GM21390 (cell line): Measurements from ENCODE around the gene PMEPA1.

Source experiments
- ATAC-seq: cut with Tn5 transposase; IDR thresholded peaks from one replicate; pipeline ENCODE4 v1.9.1; 2021; ENCODE audit not compliant: unreplicated experiment

The PMEPA1 gene

DNA sequence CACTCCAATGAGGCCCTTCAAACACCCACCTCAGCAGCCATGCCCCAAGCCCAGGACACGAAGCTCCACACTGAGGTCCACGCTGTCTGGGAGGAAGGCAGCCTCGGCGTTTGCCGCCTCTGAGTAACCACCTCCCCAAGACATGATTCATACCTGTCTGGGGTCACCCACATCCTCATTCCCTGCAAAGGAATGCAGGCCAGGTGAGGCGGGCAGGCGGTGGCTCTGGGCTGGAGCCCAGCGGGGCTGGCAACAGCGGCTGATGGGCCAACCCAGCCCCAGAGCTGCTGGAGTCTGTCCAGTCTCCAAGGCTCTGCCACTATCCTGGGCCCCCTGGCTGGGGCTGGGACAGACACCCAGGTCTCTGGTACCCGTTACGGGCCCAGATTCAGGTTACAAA, 14.8 kb downstream of the PMEPA1 start:
- ATAC-seq = no peak

DNA sequence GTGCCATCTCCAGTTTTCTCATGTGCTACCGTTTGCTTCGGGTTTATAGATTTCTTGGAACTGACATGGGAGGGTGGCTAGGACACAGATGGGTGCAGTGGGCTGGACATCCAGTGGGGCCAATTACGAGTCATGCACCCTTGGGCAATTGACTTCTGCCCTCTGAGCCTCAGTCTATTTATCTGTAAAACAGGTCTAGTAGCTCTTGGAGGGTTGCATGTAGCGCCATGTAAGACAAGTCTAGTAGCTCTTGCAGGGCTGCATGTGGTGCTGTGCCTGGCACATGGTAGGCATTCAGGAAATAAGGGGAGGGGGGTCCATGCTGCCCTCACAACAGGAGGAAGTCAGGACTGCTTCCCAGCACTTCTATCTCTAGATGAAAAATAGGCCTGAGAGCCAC, 15.3 kb downstream of the PMEPA1 start:
- ATAC-seq = no peak

DNA sequence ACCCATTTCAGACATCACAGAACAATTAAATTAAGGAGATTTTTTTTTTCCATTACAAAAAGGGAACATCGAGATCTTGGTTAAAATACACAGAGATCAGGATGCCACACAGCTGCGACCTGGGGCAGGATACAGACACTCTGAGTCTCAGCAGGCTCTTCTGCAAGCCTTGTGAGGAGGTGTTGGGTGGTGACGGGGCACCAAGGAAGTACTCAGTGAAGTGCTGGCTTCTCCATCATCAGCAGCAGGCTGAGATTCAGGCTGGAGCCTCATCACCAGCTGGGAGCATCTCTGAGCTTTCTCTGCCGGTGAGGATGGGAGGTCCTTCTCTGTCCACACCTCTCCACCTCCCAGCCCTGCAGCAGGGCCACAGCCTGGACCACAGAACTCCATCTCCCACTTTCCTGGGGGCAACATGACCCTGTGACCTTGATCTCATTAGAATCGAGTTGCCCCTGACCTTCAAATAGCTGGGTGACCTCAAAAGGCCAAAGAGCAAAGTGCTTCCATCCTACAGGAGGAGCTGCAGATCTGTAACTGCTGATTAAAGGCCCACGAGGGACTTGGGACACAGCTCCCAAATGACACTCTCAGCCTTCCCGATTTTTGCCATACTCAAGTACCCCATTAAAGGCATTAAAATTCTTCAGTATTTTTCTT, 16.0 kb downstream of the PMEPA1 start:
- no peak for ATAC-seq

DNA sequence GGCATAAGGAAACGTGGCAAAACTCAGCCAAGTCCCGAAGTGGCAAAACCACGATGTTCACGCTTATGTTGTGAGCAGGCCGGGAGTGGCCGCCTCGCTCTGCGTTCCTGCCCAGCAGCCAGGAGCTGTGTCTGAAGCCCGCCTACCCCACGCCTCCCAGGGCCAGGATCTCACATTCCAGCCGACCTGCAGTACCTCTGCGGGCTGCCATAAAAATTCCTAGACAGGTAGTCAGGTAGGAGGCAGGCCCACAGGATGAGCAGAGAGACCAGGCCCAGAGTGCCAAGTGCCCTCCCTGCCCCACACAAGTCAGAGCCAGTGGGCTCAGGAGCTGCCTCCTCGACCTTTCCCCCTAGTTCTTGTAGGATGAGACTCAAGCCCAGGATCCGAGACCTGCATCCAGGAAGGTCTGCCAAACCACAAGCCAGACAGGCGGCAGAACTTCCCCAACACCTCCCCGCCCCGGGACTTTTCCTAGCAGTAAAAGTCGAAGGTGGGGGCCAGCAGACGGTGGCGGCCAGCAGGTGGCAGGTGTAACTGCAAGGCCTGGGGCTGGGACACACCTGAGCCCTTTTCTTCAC, 16.7 kb downstream of the PMEPA1 start:
- ATAC-seq = no peak

DNA sequence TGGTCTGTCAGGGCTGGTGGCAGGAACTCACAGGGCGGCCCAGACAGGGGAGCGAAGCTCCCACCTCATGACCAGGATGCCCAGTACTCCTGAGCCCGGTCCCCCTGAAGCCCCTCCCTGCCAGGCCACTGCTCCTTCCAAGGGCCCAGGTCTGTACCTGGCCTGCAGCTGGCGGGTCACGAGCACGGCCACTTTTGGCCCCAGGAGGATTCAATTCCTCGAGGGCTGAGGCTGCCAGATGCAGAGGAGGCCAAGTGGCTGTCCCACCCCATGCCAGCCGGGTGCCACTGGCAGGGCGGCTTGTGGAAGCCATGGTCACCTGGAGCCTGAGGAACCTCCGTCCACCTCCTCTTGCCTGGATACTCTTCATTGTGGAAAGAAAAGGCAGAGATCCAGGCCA, 17.4 kb downstream of the PMEPA1 start:
- no peak for ATAC-seq

DNA sequence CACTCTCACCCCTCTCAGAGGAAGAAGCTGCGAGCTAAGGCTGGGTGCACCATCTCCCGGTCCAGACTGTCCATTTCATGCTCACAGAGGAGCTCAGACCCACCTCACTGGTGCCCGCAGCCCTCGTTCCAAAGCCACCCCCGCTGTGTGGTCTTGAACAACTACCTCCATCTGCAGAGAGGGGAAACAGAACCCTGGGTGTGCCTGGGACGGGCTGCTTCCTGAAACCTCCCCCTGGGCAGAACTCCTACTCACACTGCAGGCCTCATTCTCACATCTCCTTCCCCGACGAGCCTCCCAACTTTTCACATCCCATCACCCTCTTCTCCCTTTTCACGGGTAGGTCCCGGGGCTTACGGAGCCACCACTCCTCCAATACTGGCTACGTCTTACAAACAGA, 18.1 kb downstream of the PMEPA1 start:
- ATAC-seq = no peak

DNA sequence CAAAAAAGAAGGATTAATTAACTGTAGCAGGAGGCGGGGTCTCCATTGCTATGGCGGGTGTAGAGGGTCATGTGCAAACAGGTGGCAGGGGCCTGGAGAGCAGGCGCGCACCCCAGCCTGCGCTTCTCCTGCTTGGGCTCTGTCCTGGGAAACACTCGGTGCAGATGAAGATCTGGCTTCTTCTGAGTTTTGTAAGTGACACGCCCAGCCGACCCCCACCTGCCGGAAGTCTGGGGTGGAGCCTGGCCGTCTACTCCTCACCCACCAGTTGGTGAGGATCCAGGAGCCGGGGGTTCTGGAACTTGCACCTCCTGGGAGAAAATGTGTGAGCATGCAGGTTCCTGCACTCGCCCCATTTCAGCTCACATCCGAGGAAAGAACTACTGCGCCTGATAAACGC, 19.3 kb downstream of the PMEPA1 start:
- ATAC-seq = no peak

DNA sequence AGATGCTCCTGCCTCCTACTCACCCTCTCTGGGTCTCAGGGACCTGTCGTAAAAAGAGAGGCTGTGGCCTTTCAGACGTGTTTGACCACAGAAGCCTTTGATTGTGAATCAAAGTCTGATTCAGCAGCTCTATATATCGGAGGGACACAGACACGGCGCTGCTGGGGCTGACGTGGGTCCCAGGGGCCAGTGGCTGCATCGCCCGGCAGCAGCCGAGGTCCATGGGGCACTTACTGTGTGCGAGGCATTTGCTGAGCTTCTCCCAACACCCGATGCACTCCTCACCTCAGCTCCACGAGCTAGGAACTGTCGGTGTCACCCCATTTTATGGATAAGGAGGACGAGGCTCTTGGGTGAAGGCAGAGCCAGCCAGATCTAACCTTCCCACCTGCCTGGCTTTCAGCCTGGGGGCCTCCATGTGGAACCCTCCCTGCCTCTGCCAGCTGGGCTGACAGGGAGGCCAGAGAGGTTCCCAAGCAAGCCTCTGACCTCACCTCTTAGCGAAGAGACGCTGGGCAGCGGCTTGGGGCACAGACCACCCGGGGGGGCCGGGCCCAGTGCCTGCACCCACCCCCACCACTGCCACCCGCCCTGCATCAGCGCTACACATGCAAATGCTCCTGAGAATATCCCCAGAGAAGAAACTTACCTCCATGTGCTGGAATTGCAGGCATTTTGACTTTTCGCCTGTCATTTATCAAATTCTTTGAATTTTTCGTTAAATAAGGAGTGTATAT, 19.9 kb downstream of the PMEPA1 start:
- ATAC-seq = no peak

DNA sequence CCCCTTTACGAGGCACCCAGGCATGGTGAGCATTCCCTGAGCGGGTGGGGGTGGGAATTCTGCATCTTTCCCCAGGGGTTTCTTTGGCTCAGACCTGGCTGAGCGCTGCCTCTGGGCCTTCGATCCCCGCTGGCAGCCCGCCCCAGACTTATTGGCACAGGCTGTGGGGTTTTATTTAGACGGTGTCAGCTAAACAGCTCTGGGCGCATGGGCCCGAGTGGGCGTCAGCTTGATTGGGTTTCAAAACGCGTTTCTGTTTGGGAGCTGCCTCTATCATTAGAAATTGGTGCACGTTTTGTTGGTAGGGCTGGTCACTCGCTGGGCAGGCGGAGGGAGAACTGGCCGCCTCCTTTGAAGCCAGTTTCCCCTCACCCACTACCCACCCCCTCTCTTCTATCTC, 21.0 kb downstream of the PMEPA1 start:
- no peak for ATAC-seq

DNA sequence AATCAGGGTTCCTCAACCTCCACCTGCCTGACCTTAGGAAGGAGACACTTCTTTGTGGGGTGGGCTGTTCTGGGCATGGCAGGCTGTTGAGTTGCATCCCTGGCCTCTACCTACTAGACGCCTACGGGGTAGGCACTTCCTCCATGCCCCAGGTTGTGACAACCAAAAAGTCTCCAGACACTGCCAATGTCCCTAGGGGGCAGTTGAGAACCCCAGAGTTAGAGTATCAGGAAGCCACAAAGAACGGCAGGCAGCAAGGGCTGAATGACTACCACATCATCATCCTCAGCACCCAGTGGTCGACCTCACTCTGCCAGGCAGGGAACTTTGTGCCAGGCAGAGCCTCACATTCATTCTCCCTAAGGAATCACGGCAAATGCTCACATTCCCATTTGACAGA, 21.5 kb downstream of the PMEPA1 start:
- no peak for ATAC-seq

DNA sequence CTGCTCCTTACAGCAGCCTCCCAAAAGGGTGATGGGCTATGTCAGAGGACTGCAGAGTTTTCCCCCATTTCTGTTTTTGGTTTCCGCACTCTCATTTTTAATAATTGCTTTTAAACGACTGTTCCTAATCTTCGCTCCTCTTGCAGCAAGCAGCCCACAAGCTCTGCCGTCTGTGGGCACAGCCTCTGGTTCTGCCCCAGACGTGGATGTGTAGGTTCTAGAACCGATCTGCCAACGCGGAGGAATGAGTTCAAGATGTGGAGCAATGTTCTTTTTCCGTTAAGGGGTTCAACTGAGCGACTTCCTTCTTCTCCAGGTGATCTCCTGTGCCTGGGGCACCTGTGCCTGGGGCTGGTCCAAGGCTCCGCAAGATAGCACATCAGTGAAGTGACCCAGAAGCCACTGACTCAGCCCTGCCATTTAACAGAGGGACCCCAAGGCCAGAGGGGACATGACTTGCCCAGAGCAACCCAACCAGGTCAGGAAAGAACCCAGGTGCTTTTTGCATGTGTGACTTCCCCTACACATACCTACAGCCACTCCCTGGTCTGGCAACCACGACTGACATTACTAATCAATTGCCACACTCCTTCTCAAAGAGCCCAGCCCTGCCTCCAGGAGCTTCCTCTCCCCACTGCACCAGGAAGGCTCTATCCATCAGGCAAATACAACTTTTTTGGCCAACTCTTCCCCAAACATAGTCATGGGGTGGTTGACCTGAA, 22.7 kb downstream of the PMEPA1 start:
- ATAC-seq = no peak

DNA sequence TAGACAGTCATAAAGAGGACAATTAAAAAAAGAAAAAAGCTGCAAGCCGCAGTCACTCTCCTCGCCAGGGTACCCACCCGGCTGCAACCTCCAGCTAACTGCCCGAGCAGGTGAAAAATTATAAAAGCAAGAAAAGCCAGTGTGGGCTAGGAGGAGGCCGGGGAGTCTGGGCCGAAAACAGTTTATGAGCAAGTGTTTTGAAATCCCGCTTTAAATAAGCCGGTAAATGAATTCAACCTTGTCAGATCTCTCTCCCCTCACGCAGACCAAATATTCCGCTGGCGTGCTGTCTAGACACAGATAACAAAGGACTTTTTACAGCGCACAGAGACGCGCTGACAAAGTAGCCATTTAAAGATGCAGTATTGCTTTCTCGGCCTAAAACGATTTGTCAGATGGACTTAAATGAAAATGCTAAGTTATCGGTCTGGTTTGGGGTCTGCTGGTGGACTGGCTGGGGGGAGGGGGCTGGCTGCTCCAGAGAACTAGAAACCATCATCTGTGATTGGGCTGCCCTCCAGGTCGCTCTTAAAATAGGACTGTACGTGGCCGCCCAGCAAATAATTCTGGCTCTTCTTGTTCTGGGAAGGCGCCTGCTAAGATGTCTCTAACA, 24.6 kb downstream of the PMEPA1 start:
- no peak for ATAC-seq

DNA sequence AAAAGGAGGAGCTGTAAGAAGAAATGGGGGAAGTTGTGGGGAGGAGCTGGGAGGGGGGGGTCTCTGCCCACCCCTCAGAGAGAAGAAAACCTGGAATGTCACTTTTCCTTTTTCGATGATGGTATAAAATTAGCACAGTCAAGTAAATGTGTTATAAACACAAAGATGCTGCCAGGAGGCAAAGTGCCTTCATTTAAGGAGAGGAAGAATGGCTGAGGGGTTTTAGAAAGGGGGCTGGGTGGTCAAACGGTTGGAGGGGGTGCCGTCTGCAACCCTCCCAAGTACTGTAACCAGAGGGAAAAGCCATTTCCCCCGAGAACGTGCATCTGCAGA, 25.0 kb downstream of the PMEPA1 start:
- no peak for ATAC-seq

DNA sequence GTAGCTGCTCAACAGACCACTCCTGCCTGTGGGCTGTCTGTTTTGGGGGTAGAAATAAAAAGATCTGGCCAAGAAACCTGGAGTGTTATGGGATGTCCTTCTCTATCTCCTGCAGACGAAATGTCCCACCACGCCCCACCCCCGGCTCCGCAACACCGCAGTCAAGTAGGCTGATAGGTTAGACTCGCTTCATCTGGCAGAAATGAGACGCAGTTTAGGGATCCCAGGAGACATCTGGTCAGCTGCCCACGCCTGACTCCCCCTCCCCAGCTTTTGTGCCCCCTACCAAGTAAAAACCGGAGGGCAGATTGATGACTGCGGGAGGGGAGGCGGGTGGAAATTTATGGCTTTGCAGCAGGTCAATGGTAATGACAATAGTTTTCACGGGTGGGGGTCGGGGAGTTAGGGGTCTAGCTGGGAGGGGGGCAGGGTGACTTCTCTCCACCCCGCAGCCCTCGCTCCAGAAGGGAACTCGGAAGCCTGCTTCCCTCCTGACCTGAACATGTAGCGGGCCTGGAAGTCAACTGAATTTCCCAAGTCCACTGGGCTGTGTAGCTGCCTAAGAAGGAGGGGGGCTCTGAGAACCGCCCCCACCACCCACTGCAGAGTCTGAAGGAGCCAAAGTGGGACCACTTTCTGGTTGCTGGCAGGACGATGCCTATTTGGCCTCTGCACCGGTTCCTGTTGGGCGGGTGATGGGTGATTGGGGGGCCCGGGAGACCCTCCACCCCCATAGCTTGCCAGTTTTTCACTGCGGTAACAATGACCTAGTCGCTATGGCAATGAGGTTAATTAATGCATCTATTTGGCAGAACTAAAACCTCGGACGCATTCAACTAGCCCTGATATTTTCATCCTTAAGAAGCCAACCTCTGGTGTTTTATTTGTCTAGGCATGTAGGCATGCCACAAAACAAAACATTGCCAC, 25.7 kb downstream of the PMEPA1 start:
- ATAC-seq = no peak

DNA sequence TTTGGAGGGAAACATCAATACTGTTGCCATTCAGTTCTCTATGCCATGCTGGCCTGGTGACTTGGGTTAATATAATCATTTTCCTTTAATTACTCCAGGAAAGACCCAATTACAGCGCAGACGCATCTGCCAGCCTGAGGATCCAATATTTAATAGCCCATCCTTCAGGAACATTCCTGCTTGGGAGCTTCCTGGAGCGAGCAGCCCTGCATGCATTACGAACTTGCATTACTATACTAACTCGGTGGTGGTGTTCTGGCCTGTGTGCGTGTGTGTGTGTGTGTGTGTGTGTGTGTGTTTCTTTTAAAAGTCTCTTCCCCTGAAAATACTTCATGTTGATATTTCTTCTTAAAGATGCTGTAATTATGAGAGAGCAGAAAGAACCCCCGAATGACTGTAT, 26.5 kb downstream of the PMEPA1 start:
- ATAC-seq = no peak

DNA sequence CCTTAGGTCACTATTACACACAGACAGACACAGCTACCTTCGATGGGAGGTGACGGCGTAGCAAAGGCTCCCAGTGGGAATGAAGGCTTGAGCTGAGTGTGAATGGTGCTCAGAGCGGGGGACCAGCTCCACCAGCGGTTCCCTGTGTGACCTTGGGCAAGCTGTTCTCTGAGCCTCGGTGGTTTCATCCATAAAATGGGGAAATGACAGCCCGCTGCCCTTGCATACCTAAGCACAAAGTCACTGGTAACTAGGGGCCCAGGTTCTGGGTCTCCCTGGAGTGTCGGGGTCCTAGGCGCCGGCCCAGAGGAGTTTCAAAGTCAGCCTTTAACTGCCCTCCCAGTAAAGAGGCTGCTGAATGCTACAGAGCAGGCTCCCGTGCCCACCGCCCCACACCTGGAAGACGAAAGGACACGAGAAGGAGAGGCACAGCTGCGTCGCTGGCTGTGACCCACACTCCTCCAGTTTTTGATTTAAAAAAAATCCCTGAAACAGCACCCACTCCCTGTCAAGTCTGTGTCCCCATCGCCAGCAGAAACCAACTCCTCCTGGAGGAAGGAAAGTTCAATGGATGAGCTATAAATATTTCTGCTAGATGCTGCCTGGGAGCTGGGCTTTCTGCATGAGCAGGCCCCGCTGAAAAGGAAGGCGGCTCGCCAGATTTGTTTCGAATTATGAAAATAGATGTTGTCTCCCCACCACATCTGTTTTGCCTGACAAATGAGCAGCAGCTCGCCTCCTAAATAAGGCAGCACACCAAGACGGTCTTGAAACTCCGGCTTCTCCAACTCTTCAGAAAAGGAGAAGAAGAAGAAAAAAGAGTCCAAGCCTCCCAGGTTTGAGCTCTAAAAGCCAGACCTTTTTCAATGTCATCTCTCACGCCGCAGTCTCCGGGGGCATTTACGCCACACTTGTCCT, 27.4 kb downstream of the PMEPA1 start:
- peak; percentile 47 for ATAC-seq

DNA sequence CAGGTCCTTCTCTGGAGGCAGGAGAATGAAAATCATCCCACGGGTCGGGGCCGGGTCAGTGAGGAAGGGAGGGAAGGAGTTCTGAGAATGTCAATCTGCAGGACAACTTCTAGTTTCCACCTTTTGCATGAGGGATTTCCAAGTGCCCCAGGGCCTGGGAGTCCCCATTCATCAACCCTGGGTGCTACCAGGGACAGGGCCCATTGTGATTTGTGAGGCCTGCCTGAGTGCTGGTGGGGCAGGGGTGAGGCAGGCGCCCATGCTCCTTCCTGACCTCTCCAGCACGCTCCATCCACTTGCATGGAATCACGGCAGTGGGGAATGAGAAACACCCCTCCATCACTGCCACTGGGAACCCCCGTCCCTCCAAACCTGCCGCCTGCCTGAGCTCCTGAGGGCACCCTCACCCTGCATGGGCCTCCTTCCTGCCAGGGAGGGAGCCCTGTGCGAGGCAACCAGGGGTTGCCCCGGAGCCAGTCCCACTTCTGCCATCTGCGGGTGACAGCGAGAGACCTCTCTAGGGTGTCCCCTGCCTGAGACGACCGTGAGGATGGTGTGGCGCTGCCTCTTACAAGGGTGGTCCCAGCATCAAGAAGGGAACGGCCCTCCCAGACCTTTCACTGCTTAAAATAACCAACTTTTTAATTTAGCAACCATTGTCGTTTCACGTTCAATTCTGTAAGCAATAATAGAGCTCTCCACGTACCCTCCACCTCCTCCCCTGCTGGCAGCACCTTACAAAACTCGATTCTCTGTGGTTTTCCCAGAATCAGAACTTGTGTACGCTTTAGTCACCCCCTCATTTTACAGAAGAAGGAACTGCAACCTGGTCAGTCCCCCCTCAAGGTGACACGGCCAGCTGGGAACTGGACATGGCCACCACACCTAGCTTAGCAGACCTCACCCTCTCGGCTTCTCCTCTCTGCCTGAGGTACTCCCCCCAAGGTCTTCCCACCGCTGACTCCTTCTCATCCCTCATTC, 28.6 kb downstream of the PMEPA1 start:
- no peak for ATAC-seq

DNA sequence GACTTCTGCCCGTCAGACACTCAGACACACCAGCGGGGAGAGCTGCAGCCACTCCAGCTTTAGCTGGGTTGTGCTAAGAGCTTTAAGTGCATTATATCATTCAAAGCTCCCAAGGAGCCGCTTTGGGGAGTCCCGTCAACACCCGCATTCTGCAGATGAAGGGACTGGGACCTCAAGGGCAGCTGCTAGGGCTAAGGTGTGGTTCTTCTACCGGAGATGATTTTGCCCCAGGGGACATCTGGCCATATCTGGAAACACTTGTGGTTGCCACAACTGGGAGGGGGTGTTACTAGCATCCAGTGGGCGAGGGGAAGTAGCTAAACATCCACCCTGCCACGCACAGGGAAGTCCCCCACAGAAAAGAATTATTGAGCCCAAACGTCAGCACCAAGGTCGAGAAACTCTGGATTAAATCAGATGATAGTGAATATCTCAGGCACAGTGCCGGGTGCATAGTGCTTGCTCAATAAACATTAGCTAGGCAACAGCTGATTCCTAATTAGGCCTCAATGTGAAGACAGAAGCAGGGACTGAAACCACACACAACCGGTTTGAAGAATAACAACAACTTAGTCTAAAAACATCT, 29.6 kb downstream of the PMEPA1 start:
- peak; percentile 41 for ATAC-seq
